GM13977 (cell line): Measurements from ENCODE around the gene SLC12A7.
"Not testable (repeated sequence)": the region's sequence is repeated elsewhere in the genome, so short reads cannot be mapped to it uniquely, and the experiment has no call there.

Experiments used
- DNase-seq: peaks from one replicate; pipeline ENCODE4 v3.0.0; 2012; ENCODE audit warnings: low spot score
- in situ Hi-C: fragments of 300-500 bp; cut with MboI; formaldehyde crosslinking; loops from one replicate; pipeline ENCODE4 v1.12.0; 2022; ENCODE audit warnings: low sequenced_read_pairs, low pct_unique_long_range_greater_than_20kb, mixed read lengths, inconsistent platforms; ENCODE audit not compliant: unreplicated experiment
- TF ChIP-seq, protein P1 (sequence below): IDR thresholded peaks from 2 replicates; pipeline ENCODE4 v1.5.1; 2012; ENCODE audit warnings: mild to moderate bottlenecking, control low read depth; ENCODE audit not compliant: insufficient read depth; ENCODE audit errors: extremely low read depth, missing control alignments

The SLC12A7 gene

DNA sequence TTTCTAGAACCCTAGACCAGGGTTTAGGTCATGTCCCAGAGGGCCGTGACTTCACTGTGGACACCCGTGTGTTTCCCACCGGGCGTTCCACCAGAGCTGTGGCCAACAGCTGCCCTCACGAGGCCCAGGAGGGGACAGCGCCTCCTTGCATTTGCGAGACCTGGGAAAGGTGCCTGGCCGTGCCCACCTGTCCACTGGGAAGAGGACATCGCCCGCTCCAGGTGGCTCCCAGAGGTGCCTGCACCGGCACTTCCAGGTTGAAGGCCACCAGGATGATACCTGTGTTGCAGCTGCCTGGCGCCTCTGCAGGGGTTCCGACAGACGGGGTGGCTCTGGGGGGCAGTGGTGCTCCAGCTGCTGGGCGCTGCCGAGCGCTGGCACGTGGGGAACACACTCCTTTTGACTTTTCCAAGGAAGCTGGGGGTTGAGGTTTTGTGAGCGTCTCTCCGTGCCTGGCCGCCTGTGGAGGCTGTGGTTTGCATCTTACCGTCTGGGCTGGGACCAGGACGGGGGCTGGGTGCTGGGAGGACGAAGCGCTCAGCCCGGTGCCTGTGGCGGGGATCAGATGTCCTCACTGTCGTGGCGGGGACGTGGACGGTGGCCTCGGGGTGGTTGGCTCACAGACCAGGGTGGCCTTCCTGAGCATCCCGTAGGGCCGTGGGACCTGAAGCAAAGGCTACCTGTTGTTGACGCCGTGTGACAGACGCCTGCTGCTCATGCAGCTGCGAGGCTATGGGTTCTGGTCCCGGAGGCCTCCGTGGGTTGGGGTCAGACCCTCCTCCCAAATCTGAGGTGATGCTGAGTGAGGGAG is 84.0 kb downstream of the SLC12A7 start:
- TF ChIP-seq, protein P1, sequence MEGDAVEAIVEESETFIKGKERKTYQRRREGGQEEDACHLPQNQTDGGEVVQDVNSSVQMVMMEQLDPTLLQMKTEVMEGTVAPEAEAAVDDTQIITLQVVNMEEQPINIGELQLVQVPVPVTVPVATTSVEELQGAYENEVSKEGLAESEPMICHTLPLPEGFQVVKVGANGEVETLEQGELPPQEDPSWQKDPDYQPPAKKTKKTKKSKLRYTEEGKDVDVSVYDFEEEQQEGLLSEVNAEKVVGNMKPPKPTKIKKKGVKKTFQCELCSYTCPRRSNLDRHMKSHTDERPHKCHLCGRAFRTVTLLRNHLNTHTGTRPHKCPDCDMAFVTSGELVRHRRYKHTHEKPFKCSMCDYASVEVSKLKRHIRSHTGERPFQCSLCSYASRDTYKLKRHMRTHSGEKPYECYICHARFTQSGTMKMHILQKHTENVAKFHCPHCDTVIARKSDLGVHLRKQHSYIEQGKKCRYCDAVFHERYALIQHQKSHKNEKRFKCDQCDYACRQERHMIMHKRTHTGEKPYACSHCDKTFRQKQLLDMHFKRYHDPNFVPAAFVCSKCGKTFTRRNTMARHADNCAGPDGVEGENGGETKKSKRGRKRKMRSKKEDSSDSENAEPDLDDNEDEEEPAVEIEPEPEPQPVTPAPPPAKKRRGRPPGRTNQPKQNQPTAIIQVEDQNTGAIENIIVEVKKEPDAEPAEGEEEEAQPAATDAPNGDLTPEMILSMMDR: no peak
- in situ Hi-C loops: no loop called here
- DNase-seq: no peak

DNA sequence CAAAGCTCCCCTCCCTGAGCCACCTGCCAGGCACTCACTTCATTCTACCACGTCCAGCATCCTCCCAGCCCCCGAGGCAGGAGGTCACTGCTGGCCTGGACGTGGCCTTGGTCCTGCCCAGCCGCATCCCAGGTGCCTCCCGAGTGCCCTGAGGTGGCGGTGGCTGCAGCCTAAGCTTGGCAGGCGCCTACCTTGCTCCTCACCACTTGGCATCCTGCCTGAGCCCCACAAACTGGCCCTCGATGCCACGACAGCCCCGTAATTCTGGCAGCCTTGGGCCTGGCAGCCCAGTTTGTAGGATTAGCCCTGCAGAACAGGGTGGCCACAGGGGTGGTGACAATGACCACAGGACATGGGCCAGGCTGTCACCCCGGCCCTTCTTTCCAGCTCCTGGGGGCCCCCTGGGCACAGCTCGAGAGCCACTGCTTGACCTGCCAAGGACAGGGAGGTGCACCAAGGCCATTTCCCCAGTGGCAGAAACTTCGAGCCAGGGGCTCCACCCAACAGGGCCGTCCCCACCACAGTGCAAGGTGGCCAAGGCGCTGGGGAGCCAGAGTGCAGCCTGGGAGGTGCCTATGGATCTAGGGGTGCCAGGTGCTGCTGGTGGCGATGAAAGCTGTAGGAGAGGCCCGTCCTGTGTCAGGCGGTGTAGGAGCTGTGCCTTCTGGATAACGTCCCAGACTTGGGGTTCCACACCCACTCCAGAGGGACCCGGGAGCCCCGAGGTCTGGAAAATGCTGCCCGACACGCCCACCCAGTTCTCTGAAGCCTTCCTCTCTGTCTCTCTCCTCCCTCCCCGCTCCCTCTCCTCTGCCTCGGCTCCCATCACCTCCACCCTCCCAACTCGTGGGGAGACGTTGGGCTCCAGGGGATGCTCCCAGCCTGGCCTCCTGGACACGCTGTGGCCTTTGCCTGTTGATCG is 84.9 kb downstream of the SLC12A7 start:
- TF ChIP-seq, protein P1: no peak
- no peak for DNase-seq
- in situ Hi-C loops: no loop called here

DNA sequence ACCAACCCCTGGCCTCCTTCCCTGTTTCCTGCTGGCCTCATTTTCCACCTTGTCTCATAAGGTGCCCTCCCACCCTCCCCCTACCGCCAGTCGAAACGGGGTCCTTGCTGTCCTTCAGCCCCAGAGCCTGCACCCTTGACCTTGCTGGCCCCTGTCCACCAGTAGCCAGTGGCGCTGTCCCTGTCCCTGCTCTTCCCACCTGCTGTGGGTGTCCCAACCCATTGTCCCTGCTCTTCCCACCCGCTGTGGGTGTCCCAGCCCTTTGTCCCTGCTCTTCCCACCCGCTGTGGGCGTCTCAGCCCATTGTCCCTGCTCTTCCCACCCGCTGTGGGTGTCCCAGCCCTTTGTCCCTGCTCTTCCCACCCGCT is 89.9 kb downstream of the SLC12A7 start:
- in situ Hi-C loops, DNase-seq: not testable (repeated sequence)

DNA sequence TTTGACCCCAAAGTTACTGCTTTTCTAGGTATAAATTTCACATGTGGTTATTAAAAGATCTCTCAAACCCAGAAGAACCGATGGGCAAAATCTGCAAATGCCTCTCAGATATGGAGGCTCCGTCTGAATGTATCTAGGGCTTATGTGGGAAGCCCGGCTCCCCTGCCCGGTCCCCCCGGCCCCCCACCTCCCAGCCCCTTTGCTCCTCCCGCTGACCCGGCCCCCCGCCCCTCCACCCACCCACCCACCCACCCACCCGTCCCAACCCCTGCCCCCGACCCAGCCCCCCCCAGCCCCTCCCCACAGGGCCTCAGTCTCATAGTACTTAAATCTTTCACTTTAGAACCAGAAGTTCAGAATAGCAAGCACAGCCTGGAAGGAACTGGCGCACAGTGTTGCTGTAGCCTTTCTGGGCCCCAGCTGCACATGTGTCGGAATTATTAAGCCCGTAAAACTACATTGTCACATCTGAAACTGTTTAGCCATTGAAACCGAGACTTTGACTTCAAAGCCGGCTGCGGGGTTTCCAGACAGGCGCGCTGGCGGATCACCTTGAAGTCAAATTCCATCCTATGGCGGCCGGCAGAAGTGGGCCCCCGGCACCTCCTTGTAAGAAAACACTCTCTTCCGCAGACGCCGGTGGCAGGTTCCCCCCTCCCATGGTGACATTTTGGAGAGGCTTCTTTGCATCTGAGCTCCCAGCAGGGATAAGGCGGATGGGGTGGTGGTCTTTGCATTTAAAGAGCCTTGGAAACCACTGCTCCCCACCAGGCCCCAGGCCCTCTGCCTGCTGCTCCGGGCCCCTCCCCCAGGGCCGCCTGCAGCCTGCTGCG is 90.5 kb downstream of the SLC12A7 start:
- DNase-seq: no peak
- TF ChIP-seq, protein P1: no peak
- in situ Hi-C loops: no loop called here

DNA sequence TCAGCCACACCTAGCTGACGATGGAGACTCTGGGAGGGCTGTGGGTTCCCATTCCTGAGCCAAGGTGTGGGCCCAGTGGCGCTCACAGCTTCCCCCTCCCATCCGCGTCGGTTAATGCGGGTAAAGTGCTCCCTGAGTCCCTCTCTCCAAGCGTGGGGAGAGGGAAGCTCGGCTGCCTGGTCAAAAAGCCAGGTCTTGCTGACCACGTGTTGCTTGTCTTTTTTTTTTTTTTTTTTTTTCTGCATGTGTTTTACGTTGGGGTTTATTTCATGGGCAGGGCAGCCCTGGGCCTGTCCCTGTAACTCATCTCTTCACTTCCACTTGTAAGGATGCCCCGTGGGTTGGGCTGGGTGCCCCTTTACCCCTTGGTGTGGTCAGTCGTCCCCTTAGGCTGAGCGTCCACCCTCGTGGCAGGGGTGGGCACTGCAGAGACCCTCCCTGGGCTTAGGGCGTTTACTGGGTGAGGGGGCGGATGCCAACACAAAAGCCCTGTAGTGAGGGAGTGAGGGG is 91.4 kb downstream of the SLC12A7 start:
- no peak for DNase-seq
- in situ Hi-C loops: no loop called here
- TF ChIP-seq, protein P1: no peak

DNA sequence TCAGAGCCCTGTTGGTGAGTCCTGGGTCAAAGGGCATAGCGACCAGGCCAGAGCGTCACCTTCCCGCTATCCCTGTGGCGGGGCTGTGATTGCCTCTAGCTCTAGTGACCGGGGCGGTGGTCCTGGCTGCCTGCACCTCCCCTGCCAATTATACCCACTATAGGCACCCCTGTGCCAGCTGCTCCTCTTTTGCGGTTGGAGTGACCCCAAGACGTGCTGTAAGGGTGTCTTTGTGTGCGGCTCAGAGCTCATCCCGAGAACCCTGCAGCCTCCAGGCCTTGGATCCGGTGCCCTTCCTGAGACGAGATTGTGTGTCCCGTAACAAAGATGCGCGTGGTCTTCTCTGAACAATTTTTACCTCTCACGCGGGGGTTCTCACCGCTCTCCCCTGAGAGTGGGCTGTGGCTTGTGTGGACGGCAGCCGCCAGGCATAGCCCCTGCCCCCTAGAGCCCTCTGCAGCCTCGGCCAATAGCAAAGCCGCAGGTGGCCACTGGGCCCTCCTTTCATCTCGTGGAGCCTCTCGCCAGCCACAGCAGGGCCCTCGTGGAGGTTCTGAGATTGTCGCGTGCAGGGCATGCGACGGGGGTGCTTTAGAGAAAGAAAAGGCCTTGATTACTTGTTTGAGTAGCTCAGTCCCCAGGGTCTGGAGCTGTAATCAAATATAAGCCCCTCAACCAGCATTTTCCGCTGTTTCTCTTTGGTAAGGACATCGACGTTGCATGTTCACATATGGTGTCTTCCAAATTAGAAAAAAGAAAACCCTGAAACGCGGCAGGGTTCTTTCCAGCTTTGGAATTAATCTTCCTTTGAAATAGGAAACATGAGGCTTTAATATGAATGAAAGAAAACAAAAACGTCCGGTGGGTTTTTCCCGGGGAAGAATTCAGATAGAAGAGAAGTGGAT is 92.6 kb downstream of the SLC12A7 start:
- in situ Hi-C loops: no loop called here
- DNase-seq: no peak

More for the DNA sequence above, 92.6 kb downstream of the SLC12A7 start:
- TF ChIP-seq, protein P1: no peak
